Trophoblast cell (in vitro differentiated cells and primary cell): ENCODE results near the gene ACOT9.
"Not testable (repeated sequence)": the region's sequence is repeated elsewhere in the genome, so short reads cannot be mapped to it uniquely, and the experiment has no call there.

Experiments
- DNase-seq, 2 donors: peaks; one replicate each; pipeline ENCODE4 v3.0.0-alpha.2; 2016
- H2AFZ ChIP-seq: 2 replicates; pipeline ENCODE4 v1.6.1; 2013; ENCODE audit warnings: low read length, moderate library complexity, mild to moderate bottlenecking; ENCODE audit not compliant: insufficient read depth, poor library complexity
- H2AK5ac ChIP-seq: 2 replicates; pipeline ENCODE4 v1.6.1; 2013; ENCODE audit warnings: mild to moderate bottlenecking, low read length
- H2BK120ac ChIP-seq: 2 replicates; pipeline ENCODE4 v1.6.1; 2013; ENCODE audit warnings: low read length, mild to moderate bottlenecking, moderate library complexity; ENCODE audit not compliant: insufficient read depth, poor library complexity
- H2BK12ac ChIP-seq: 2 replicates; pipeline ENCODE4 v1.6.1; 2013; ENCODE audit warnings: mild to moderate bottlenecking, low read length, moderate library complexity
- H2BK5ac ChIP-seq: 2 replicates; pipeline ENCODE4 v1.6.1; 2013; ENCODE audit warnings: low read length, low read depth, moderate library complexity, mild to moderate bottlenecking; ENCODE audit not compliant: poor library complexity
- H3K14ac ChIP-seq: 2 replicates; pipeline ENCODE4 v1.6.1; 2013; ENCODE audit warnings: mild to moderate bottlenecking, low read length
- H3K18ac ChIP-seq: 2 replicates; pipeline ENCODE4 v1.6.1; 2013; ENCODE audit warnings: mild to moderate bottlenecking, low read length
- H3K23ac ChIP-seq: 2 replicates; pipeline ENCODE4 v1.6.1; 2013; ENCODE audit warnings: low read length
- H3K27ac ChIP-seq: 2 replicates; pipeline ENCODE4 v1.5.1; 2013; ENCODE audit warnings: low read depth, mild to moderate bottlenecking, inconsistent platforms, low read length, moderate library complexity
- H3K27me3 ChIP-seq: 2 replicates; pipeline ENCODE4 v1.6.1; 2013; ENCODE audit warnings: inconsistent platforms, mild to moderate bottlenecking, low read length, moderate library complexity; ENCODE audit not compliant: insufficient read depth
- H3K36me3 ChIP-seq, 2 experiments: 1 replicate in 1 of 2; 2 replicates in 1 of 2; pipeline ENCODE4 v1.6.1; 2013; ENCODE audit warnings: low read length in 2 of 2, mild to moderate bottlenecking in 2 of 2, moderate library complexity in 1 of 2; ENCODE audit not compliant: insufficient read depth in 2 of 2, control insufficient read depth in 1 of 2
- H3K4ac ChIP-seq: 2 replicates; pipeline ENCODE4 v1.6.1; 2013; ENCODE audit warnings: low read depth, mild to moderate bottlenecking, low read length, moderate library complexity
- H3K4me1 ChIP-seq, 2 experiments: 1 replicate in 1 of 2; 2 replicates in 1 of 2; pipeline ENCODE4 v1.6.1; 2013; ENCODE audit warnings: low read length in 2 of 2, mild to moderate bottlenecking in 2 of 2, moderate library complexity in 1 of 2; ENCODE audit not compliant: insufficient read depth in 2 of 2, control insufficient read depth in 1 of 2
- H3K4me2 ChIP-seq: 2 replicates; pipeline ENCODE4 v1.6.1; 2013; ENCODE audit warnings: inconsistent platforms, mild to moderate bottlenecking, low read length, moderate library complexity
- H3K4me3 ChIP-seq: 2 replicates; pipeline ENCODE4 v1.5.1; 2013; ENCODE audit warnings: mild to moderate bottlenecking, low read depth, low read length, inconsistent platforms
- H3K79me1 ChIP-seq: one replicate; pipeline ENCODE4 v1.6.1; 2013; ENCODE audit warnings: low read length
- H3K79me2 ChIP-seq: 2 replicates; pipeline ENCODE4 v1.6.1; 2013; ENCODE audit warnings: low read length, mild to moderate bottlenecking; ENCODE audit not compliant: control insufficient read depth, insufficient read depth, poor library complexity
- H3K9ac ChIP-seq: 2 replicates; pipeline ENCODE4 v1.6.1; 2013; ENCODE audit warnings: mild to moderate bottlenecking, low read length
- H3K9me3 ChIP-seq: 2 replicates; pipeline ENCODE4 v1.6.1; 2013; ENCODE audit warnings: low read depth, mild to moderate bottlenecking, control low read depth, inconsistent platforms, low read length; ENCODE audit not compliant: insufficient read depth
- H4K12ac ChIP-seq: 2 replicates; pipeline ENCODE4 v1.6.1; 2013; ENCODE audit warnings: low read depth, mild to moderate bottlenecking, low read length, moderate library complexity
- H4K8ac ChIP-seq: 2 replicates; pipeline ENCODE4 v1.6.1; 2013; ENCODE audit warnings: low read depth, mild to moderate bottlenecking, low read length, moderate library complexity
- H4K91ac ChIP-seq: one replicate; pipeline ENCODE4 v1.6.1; 2013; ENCODE audit warnings: low read depth, mild to moderate bottlenecking, low read length, moderate library complexity
- WGBS: extraction: QIAGEN DNeasy Blood & Tissue Kit; methylation state at CpG from one replicate; pipeline ENCODE4 v1.1.7; 2013; ENCODE audit warnings: missing lambda C conversion rate; ENCODE audit not compliant: insufficient read length, insufficient coverage; ENCODE audit errors: extremely low coverage; 5-methylcytosine and 5-hydroxymethylcytosine counted together

ACOT9 gene

GRCh38 chrX:23743623-23743971, 521 bp upstream of the ACOT9 start:
- not testable (repeated sequence) for H3K9ac ChIP-seq, H3K4me1 ChIP-seq, DNase-seq, H3K4me3 ChIP-seq, H3K27ac ChIP-seq, H3K23ac ChIP-seq, H3K4ac ChIP-seq, H3K14ac ChIP-seq, H4K91ac ChIP-seq, H3K27me3 ChIP-seq, H3K79me1 ChIP-seq, H2AK5ac ChIP-seq, H2BK12ac ChIP-seq, H3K9me3 ChIP-seq, H3K79me2 ChIP-seq, H2BK120ac ChIP-seq, H3K18ac ChIP-seq, H4K12ac ChIP-seq, H3K36me3 ChIP-seq, H2BK5ac ChIP-seq
- no CpG with 5 or more reads among the region's 14 CpGs for WGBS
- Histone ChIP-seq H3K4me2 (peak overlapping the region; percentile 84), H4K8ac (peak overlapping the region; percentile 38), H2AFZ (peak overlapping the region; percentile 2)

- Histone ChIP-seq H3K14ac (no peak overlapping the region), H4K12ac (peak overlapping the region; percentile 43), H3K79me1 (peaks cover 3% of the 10 kb centered on the region), H3K36me3 (no peaks in the 10 kb centered on the region), H3K4me2 (peak overlapping the region; percentile 84), H3K4me1 (peaks cover 0 to 2% of the 10 kb centered on the region in 2 experiments), H2BK12ac (no peak overlapping the region), H3K9ac (no peak overlapping the region), H3K18ac (no peak overlapping the region), H2AFZ (no peak overlapping the region), H3K4me3 (peak overlapping the region; percentile 97), H2BK5ac (no peak overlapping the region), H2AK5ac (no peak overlapping the region), H3K9me3 (no peaks in the 10 kb centered on the region), H3K4ac (peak overlapping the region; percentile 75), H3K27me3 (no peaks in the 10 kb centered on the region), H4K91ac (no peak overlapping the region), H4K8ac (peak overlapping the region; percentile 54), H3K23ac (no peak overlapping the region), H3K79me2 (peaks cover 5% of the 10 kb centered on the region), H3K27ac (no peak overlapping the region), H2BK120ac (no peak overlapping the region)
- no CpG with 5 or more reads among the region's 6 CpGs for WGBS
- DNase-seq: peak; percentile 36 to 62
These were observed 841 bp downstream of the ACOT9 start for GRCh38 chrX:23742174-23742696.

DNA sequence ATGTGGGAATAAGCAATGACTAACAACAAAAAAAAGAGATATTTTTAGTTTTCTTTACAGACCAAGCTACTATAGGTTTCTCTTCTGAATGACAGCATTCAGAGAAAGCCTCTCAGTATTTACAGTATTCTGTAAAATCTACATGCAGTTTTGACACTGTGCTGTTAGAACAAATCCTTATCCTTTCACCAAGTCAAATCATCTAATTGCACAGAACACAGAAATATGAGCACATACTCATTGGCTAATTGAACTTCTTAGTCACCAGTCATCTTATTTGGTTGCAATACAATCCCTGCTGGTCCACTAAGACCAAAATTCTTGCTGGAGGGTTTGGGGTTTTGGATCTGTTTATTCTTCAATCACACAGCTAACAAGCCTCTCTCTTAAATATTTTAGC, 5.7 kb downstream of the ACOT9 start:
- H3K23ac ChIP-seq: no peak overlapping the region
- no peaks in the 10 kb centered on the region for H3K79me1 ChIP-seq
- no peaks in the 10 kb centered on the region for H3K27me3 ChIP-seq
- H4K12ac ChIP-seq: no peak overlapping the region
- H3K9me3 ChIP-seq: no peaks in the 10 kb centered on the region
- no peak overlapping the region for H3K14ac ChIP-seq
- no peak for DNase-seq
- H3K36me3 ChIP-seq: no peaks in the 10 kb centered on the region
- no peak overlapping the region for H2BK5ac ChIP-seq
- no peak overlapping the region for H2BK120ac ChIP-seq
- no peak overlapping the region for H3K4me2 ChIP-seq
- no peak overlapping the region for H4K91ac ChIP-seq
- H3K4ac ChIP-seq: no peak overlapping the region
- no peak overlapping the region for H3K4me3 ChIP-seq
- no peak overlapping the region for H3K27ac ChIP-seq
- H2BK12ac ChIP-seq: no peak overlapping the region
- H3K4me1 ChIP-seq: peaks cover 0 to 2% of the 10 kb centered on the region in 2 experiments
- no peak overlapping the region for H3K18ac ChIP-seq
- no peak overlapping the region for H4K8ac ChIP-seq
- H3K9ac ChIP-seq: no peak overlapping the region
- H2AFZ ChIP-seq: no peak overlapping the region
- peaks cover 2% of the 10 kb centered on the region for H3K79me2 ChIP-seq
- H2AK5ac ChIP-seq: no peak overlapping the region

- H3K14ac ChIP-seq: no peak overlapping the region
- no peaks in the 10 kb centered on the region for H3K36me3 ChIP-seq
- no peak overlapping the region for H3K23ac ChIP-seq
- H3K9ac ChIP-seq: no peak overlapping the region
- no peak overlapping the region for H2AFZ ChIP-seq
- DNase-seq: no peak
- no peak overlapping the region for H2BK5ac ChIP-seq
- no peak overlapping the region for H3K4ac ChIP-seq
- no peak overlapping the region for H3K18ac ChIP-seq
- WGBS: no CpG with 5 or more reads among the region's 3 CpGs
- no peak overlapping the region for H2BK120ac ChIP-seq
- H4K8ac ChIP-seq: no peak overlapping the region
- H3K9me3 ChIP-seq: no peaks in the 10 kb centered on the region
- no peaks in the 10 kb centered on the region for H3K27me3 ChIP-seq
- H2AK5ac ChIP-seq: no peak overlapping the region
- H3K27ac ChIP-seq: no peak overlapping the region
- H3K79me2 ChIP-seq: no peaks in the 10 kb centered on the region
- no peaks in the 10 kb centered on the region for H3K4me1 ChIP-seq
- no peak overlapping the region for H2BK12ac ChIP-seq
- no peak overlapping the region for H3K4me3 ChIP-seq
- H4K91ac ChIP-seq: no peak overlapping the region
- H3K79me1 ChIP-seq: no peaks in the 10 kb centered on the region
- no peak overlapping the region for H4K12ac ChIP-seq
- H3K4me2 ChIP-seq: no peak overlapping the region
These were observed 7.0 kb downstream of the ACOT9 start for GRCh38 chrX:23736030-23736429.
